Embryonic facial prominence (tissue), 1 donor: Measurements from ENCODE around the gene SMIM29.

ENCODE experiments used
- DNase-seq: peaks from one replicate; pipeline ENCODE4 v3.0.0-alpha.2; 2016; ENCODE audit errors: extremely low spot score

SMIM29 gene

GRCh38 chr6:34240329-34241248, 8.2 kb downstream of the SMIM29 start:
- DNase-seq, result no peak

DNA sequence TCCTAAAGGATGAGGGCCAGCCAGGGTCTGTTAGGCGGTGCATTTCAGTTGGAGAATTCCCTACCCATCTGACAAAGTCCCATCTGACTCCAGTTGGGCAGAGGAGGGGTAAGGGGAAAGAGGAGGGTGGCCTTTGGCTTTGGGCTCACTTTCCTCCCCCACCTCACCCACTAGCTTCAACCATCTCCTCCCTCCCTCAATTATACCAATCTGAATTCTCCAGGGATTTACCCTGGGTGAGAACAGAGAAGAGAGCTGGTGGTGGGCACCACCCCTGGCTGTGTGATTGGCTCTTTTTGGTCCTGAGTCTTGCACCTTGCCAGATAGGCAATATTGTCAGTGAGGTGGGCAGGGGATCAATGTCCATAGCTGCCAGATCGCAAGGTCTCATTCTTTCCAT, 8.9 kb downstream of the SMIM29 start:
- DNase-seq, result no peak

DNA sequence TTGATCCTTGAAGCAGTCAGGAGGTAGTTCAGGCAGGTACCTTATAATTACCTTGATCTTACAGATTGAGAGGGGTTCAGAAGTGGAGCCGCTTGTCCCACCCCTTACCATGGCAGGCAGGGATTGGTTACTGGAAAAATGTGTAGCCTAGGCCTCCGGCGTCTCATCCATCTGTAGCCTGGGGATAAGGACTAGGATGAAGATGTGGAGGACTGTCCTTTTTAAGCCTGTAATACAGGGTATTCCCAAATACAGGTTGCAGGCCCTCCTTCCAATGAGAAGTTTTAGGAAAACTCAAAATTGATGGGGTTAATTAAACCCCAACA, 9.3 kb downstream of the SMIM29 start:
- no peak for DNase-seq

DNA sequence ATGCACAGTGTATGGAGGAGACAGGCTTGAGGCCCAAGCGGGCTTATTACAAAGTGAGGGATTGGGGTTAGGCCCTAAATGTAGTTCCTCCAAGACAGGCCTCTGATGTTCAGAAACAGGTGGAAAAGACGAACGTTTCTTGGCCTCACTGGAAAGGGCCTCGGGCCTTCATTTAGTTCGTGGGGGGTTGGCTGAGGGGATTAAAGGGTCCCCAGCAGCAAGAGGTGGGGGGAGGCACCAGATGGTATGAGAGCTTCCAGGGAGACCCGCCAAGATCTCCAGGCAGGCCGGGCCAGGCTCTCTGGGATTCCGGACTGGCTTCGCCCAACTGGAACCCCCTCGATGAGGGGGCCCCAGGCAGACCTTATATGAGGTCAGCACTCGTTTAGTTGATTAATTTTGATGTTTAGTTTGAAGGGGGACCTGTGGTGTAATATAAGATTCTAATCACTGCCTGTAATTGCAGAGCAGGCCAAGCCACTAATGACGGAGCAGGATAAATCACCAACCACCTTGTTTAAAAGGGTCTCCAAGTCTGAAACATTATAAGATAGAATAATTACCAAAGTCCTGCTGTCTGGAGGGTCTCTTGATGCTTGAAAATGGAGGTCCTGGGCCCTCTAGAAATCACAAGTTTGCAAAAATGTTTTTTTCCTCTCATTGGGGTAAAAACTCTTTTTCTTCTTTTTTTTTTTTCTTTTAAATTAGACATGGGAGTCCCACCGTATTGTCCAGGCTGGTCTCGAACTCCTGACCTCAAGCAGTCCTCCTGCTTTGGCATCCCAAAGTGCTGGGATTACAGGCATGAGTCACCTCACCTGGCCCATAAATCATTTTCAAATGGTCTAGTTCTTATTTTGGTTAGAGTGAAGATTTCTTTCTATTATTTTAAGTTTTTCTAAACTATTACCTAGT, 10.0 kb downstream of the SMIM29 start:
- DNase-seq, result no peak

DNA sequence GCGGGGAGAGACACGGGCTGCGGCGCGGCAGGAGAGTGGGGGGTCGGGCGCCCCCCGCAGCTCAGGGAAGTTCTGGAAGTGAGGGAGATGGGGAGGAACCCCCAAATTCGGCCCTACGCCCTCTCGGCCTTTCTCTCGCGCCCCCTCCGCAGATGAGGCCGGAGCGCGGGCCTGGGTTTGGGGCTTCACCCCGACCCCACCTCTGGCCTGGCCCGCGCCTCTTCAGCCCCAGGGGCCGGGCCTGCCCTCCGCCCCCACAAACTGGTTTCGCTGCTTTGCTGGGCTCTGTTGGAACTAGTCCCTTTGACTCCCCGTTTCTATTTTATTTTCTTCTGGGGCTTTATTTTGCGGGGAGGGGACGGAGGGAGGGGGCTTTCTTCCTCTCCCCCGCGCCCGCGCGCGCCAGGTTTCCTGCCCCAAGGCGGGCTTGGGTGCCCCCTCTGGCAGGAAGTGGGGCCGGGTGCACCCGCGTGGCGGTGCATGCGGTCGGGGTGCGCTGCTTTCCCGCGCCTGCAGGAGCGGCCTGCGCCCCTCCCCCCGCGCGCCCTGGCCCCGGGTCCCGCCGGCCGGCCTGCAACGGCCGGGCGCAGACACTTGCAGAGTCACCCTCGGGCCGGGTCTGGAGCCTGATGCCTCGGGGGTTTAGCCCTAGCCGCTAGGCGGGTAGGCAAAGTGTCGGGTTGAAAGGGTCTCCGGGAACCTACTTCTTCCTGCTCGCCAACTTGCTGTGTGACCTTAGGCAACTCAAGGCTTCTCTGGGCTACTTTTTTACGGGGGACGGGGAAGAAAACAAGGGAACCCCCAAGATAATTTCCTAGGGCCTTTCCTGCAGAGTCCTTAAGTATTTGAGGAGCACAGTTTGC, 10.9 kb downstream of the SMIM29 start:
- no peak for DNase-seq

- no peak for DNase-seq
Observed at GRCh38 chr6:34237316-34237721, 11.5 kb downstream of the SMIM29 start.

- peak; percentile 69 for DNase-seq
Observed at GRCh38 chr6:34236443-34237315, 12.1 kb downstream of the SMIM29 start, which contains the start of gene HMGA1. HMGA1 (plus strand) TSS chr6:34236873; CDS start chr6:34240781, 3,908 bp downstream.

DNA sequence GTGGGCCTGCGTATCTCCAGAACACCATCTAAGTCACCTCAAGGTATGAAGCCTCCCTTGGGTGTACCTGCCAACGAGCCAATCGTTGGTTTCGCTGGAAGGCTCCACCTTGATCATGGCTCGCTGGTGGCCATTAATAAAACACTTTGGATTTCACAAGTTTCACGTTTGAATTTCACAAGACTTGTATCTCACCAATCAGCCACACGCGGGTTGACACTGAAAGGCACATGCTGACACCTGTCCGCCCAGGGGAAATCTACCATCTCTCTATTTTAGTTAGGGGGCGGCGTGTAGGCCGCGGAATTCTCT, 12.7 kb downstream of the SMIM29 start:
- peak; percentile 22 for DNase-seq

GRCh38 chr6:34235307-34236130, 13.3 kb downstream of the SMIM29 start:
- no peak for DNase-seq

DNA sequence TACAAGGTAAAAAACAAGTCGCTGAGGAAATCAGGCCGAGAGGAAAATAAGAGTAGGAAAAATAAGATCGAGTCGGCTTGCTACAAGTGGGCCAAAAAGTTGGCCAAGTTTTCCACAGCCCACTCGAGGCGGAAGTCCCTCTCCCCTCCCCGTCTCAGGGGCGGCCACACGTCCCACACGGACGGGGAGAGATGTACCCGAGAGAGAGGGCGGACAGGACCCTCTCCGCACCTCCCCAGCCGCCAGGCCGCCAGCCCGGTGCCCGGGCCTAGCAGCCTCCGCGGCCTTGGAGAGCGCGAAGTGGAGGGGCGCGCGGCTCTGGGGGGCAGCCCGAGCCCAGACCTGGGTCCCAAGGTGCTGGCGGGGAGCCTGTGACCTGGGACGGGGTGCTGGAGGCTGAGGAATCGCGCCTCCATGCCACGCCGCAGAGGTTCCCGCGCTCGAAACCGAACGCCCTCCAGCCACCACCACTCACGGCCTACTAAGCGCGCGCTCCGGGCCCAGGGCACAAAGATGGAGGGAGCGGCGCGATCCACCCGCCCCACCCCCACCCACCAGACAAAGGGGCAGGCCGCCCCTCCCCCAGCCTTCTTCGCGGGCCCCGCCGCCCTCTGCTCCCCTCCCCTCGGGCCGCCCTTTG, 14.0 kb downstream of the SMIM29 start:
- DNase-seq, result no peak

GRCh38 chr6:34233867-34234266, 14.9 kb downstream of the SMIM29 start:
- DNase-seq, result no peak

DNA sequence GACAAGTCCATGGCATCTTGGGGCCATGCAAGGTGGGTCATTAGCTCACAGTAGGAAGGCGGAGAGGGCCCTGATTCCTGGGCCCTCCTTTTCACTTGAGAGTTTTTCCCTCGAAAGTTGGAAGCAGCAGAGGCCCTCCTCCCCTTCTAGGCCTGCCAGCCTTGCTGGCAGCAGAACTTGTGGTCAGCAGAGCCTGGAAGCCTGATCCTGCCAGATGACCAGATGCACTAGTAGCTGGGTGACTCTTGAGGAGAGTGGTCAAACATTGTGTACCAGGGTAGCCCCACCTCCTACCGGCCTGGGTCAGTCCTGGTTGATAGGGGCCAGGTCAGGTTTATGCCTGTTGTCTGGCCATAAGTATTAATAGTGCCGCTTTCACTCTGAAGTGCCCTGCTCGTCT, 15.9 kb downstream of the SMIM29 start:
- no peak for DNase-seq

- no peak for DNase-seq
Observed at GRCh38 chr6:34231566-34232336, 17.1 kb downstream of the SMIM29 start.

GRCh38 chr6:34230653-34231371, 18.0 kb downstream of the SMIM29 start:
- no peak for DNase-seq

- no peak for DNase-seq
Observed at GRCh38 chr6:34229877-34230276, 18.9 kb downstream of the SMIM29 start.

DNA sequence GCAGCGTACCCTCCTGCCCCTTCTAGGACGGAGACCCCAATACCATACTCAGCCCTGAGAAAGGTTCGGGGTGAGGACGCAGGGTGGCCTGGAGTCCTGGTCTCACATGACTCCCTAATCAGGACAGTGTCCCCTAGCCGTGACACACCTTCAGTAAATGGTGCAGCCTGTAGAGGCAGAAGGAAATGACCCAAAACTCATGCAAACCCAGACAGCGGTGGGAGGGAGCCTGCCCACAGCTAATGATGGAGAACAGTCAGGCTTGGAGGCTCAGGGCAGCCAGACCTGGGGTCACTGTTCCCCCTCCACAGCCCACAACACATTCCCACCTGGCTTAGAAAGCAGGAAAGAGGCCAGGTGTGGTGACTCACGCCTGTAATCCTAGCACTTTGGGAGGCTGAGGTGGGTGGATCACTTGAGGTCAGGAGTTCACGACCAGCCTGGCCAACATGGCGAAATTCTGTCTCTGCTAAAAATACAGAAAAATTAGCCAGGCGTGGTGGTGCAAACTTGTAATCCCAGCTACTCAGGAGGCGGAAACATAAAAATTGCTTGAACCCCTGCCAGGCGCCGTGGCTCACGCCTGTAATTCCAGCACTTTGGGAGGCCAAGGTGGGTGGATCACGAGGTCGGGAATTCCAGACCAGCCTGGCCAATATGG, 20.9 kb downstream of the SMIM29 start:
- no peak for DNase-seq
